ENCODE measurements around the gene ZNF837. TPM values are rescaled to one million over a fixed set of nuclear protein-coding genes. Genes with fewer than 3 reads are reported as not detected.
"Not testable (repeated sequence)": the region's sequence is repeated elsewhere in the genome, so short reads cannot be mapped to it uniquely, and the experiment has no call there.

ZNF837 gene
- total RNA-seq, 1 donor from 2014 or later: 1.4 TPM

- Mint-ChIP-seq H3K27me3 (ENCODE audit: insufficient read depth, low read depth) (peaks cover 22% of the 10 kb centered on the region), H3K9me3 (no peaks in the 10 kb centered on the region), H3K36me3 (peaks cover 5% of the 10 kb centered on the region), H3K4me3 (no peak overlapping the region), H3K4me1 (peaks cover 17% of the 10 kb centered on the region), H3K27ac (no peak overlapping the region)
- Histone ChIP-seq H3F3A (ENCODE audit: low read depth) (no peaks in the 10 kb centered on the region), H3K27me3 (peaks cover 16% of the 10 kb centered on the region), H2AFZ (replicated peaks) (no peak overlapping the region), H3K4me1 (peaks cover 6% of the 10 kb centered on the region), H4K20me1 (ENCODE audit: low read depth) (no peaks in the 10 kb centered on the region), H3K9ac (no peak overlapping the region), H3K27ac (no peak overlapping the region), H3K79me2 (ENCODE audit: low read depth) (no peaks in the 10 kb centered on the region), H3K9me3 (ENCODE audit: low read depth) (no peaks in the 10 kb centered on the region), H3K36me3 (no peaks in the 10 kb centered on the region), H3K4me2 (no peak overlapping the region), H3K4me3 (no peak overlapping the region)
- DNase-seq (ENCODE audit: low spot score): no peak
- TF ChIP-seq EZH2 (IDR thresholded peaks at IDR 0.05): no peak
These were observed 30.6 kb downstream of the ZNF837 start for GRCh38 chr19:58350001-58350861.

GRCh38 chr19:58349590-58349989 lies 31.2 kb downstream of the ZNF837 start:
- H3K27ac ChIP-seq: no peak overlapping the region
- H3K4me1 ChIP-seq: peaks cover 6% of the 10 kb centered on the region
- Mint-ChIP-seq H3K27ac (peak overlapping the region; percentile 21), H3K27me3 (ENCODE audit: insufficient read depth, low read depth) (peaks cover 26% of the 10 kb centered on the region), H3K4me1 (peaks cover 17% of the 10 kb centered on the region), H3K4me3 (peak overlapping the region; percentile 7), H3K9me3 (no peaks in the 10 kb centered on the region), H3K36me3 (peaks cover 5% of the 10 kb centered on the region)
- no peak for DNase-seq (ENCODE audit: low spot score)
- H3K4me2 ChIP-seq: no peak overlapping the region
- H3K36me3 ChIP-seq: no peaks in the 10 kb centered on the region
- no peak overlapping the region for H3K9ac ChIP-seq
- no peaks in the 10 kb centered on the region for H3K79me2 ChIP-seq (ENCODE audit: low read depth)
- H2AFZ ChIP-seq (replicated peaks): no peak overlapping the region
- no peak for TF ChIP-seq CTCF (IDR thresholded peaks at IDR 0.05)
- TF ChIP-seq EZH2phosphoT487 (IDR thresholded peaks at IDR 0.05): no peak
- TF ChIP-seq EZH2 (IDR thresholded peaks at IDR 0.05): no peak
- peaks cover 16% of the 10 kb centered on the region for H3K27me3 ChIP-seq
- H3K9me3 ChIP-seq (ENCODE audit: low read depth): no peaks in the 10 kb centered on the region
- H3K4me3 ChIP-seq: no peak overlapping the region
- no peaks in the 10 kb centered on the region for H4K20me1 ChIP-seq (ENCODE audit: low read depth)
- no peaks in the 10 kb centered on the region for H3F3A ChIP-seq (ENCODE audit: low read depth)

GRCh38 chr19:58348080-58348479 lies 32.8 kb downstream of the ZNF837 start:
- H3K27ac Mint-ChIP-seq; H4K20me1 ChIP-seq (ENCODE audit: low read depth); H3K27ac ChIP-seq; H3K9me3 Mint-ChIP-seq; H3K36me3 ChIP-seq; H3K9me3 ChIP-seq (ENCODE audit: low read depth); H3K4me1 ChIP-seq; H3K36me3 Mint-ChIP-seq; DNase-seq (ENCODE audit: low spot score); H3F3A ChIP-seq (ENCODE audit: low read depth); H3K79me2 ChIP-seq (ENCODE audit: low read depth): not testable (repeated sequence)
- Histone ChIP-seq H2AFZ (replicated peaks) (peak overlapping the region; percentile 66), H3K4me3 (peak overlapping the region; percentile 87), H3K4me2 (peak overlapping the region; percentile 95), H3K9ac (peak overlapping the region; percentile 40), H3K27me3 (peaks cover 16% of the 10 kb centered on the region)
- peaks cover 26% of the 10 kb centered on the region for H3K27me3 Mint-ChIP-seq (ENCODE audit: insufficient read depth, low read depth)
- H3K4me3 Mint-ChIP-seq: peak overlapping the region; percentile 96
- H3K4me1 Mint-ChIP-seq: peaks cover 17% of the 10 kb centered on the region

- no peak overlapping the region for H3K27ac Mint-ChIP-seq
- peaks cover 7% of the 10 kb centered on the region for H3K36me3 Mint-ChIP-seq
These were observed 33.6 kb downstream of the ZNF837 start for GRCh38 chr19:58346961-58347929.

More at GRCh38 chr19:58346961-58347929, 33.6 kb downstream of the ZNF837 start:
- no peaks in the 10 kb centered on the region for H3K9me3 ChIP-seq (ENCODE audit: low read depth)
- peak overlapping the region; percentile 87 for H3K4me3 ChIP-seq
- peaks cover 6% of the 10 kb centered on the region for H3K4me1 ChIP-seq
- DNase-seq (ENCODE audit: low spot score): peak; percentile 89
- no peaks in the 10 kb centered on the region for H3K36me3 ChIP-seq
- no peaks in the 10 kb centered on the region for H3F3A ChIP-seq (ENCODE audit: low read depth)
- no peaks in the 10 kb centered on the region for H4K20me1 ChIP-seq (ENCODE audit: low read depth)
- no peak for TF ChIP-seq CTCF (IDR thresholded peaks at IDR 0.05)
- no peak for TF ChIP-seq EZH2 (IDR thresholded peaks at IDR 0.05)
- TF ChIP-seq EZH2phosphoT487 (IDR thresholded peaks at IDR 0.05): no peak
- H3K4me2 ChIP-seq: peak overlapping the region; percentile 95
- H3K4me3 Mint-ChIP-seq: peak overlapping the region; percentile 96
- H3K9me3 Mint-ChIP-seq: no peaks in the 10 kb centered on the region
- H3K27ac ChIP-seq: no peak overlapping the region
- H3K4me1 Mint-ChIP-seq: peaks cover 17% of the 10 kb centered on the region
- H3K27me3 Mint-ChIP-seq (ENCODE audit: insufficient read depth, low read depth): peaks cover 26% of the 10 kb centered on the region
- H3K9ac ChIP-seq: peak overlapping the region; percentile 40
- peak overlapping the region; percentile 95 for H2AFZ ChIP-seq (replicated peaks)
- no peaks in the 10 kb centered on the region for H3K79me2 ChIP-seq (ENCODE audit: low read depth)
- H3K27me3 ChIP-seq: peaks cover 16% of the 10 kb centered on the region
